Endothelial cell of umbilical vein (primary cell): ENCODE measurements around the gene UBL3.

Source experiments
- EZH2 ChIP-seq: IDR thresholded peaks from 2 replicates; pipeline ENCODE4 v1.6.1; 2012; ENCODE audit warnings: borderline replicate concordance, low read depth, mild to moderate bottlenecking, moderate library complexity, low read length, inconsistent platforms; ENCODE audit not compliant: severe bottlenecking
- POLR2A ChIP-seq: IDR thresholded peaks from 2 replicates; pipeline ENCODE4 v1.6.1; 2012; ENCODE audit warnings: low read depth, mild to moderate bottlenecking, control low read depth, low read length
- POLR2AphosphoS5 ChIP-seq: IDR thresholded peaks from 2 replicates; pipeline ENCODE4 v1.6.1; 2012; ENCODE audit warnings: low read depth, mild to moderate bottlenecking, control low read depth, low read length, moderate library complexity; ENCODE audit not compliant: insufficient read depth
- TF ChIP-seq, protein P1 (sequence below), 2 donors: IDR thresholded peaks; 1 replicate in 1 of 2; 2 replicates in 1 of 2; pipeline ENCODE4 v1.5.1; 2011; ENCODE audit warnings: low read length in 2 of 2, mild to moderate bottlenecking in 2 of 2, moderate library complexity in 2 of 2, control low read depth in 1 of 2, inconsistent platforms in 1 of 2, low read depth in 1 of 2; ENCODE audit not compliant: insufficient read depth in 1 of 2; ENCODE audit errors: extremely low read depth in 1 of 2
- TF ChIP-seq, protein P2 (sequence below): IDR thresholded peaks from 2 replicates; pipeline ENCODE4 v1.6.1; 2011; ENCODE audit not compliant: insufficient read depth, insufficient read length

DNA sequence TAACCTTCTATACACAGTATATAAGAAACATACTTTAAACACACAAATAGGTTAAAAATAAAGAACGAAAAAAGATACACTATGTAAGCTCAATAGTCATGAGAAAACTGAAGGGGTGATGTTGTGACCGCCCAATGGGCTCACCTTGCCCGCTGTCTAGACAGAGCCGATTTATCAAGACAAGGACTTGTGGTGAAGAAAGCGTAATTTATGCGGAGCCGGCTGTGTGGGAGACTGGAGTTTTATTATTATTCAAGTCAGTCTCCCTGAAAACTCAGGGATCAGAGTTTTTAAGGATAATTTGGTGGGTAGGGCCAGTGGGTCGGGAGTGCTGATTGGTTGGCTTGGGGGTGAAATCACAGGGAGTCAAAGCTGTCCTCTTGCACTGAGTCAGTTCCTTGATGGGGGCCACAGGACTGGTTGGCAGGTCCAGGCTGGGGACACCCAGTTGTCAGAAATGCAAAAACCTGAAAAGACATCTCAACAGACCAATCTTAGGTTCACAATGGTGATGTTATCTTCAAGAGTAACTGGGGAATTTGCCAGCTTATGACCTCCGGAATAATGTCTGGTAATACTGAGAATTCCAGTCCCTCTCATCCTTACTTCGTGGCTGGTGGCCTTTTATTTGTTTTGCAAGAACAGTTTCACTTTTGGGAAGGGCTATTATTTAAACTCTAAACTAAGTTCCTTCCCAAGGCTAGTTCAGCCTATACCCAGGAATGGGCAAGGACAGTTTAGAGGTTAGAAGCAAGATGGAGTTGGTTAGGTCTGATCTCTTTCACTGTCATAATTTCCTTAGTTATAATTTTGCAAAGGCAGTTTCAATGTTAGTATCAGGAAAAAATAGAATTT, 96.6 kb downstream of the UBL3 start:
- TF ChIP-seq, protein P1, sequence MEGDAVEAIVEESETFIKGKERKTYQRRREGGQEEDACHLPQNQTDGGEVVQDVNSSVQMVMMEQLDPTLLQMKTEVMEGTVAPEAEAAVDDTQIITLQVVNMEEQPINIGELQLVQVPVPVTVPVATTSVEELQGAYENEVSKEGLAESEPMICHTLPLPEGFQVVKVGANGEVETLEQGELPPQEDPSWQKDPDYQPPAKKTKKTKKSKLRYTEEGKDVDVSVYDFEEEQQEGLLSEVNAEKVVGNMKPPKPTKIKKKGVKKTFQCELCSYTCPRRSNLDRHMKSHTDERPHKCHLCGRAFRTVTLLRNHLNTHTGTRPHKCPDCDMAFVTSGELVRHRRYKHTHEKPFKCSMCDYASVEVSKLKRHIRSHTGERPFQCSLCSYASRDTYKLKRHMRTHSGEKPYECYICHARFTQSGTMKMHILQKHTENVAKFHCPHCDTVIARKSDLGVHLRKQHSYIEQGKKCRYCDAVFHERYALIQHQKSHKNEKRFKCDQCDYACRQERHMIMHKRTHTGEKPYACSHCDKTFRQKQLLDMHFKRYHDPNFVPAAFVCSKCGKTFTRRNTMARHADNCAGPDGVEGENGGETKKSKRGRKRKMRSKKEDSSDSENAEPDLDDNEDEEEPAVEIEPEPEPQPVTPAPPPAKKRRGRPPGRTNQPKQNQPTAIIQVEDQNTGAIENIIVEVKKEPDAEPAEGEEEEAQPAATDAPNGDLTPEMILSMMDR (IDR thresholded peaks at IDR 0.05; ENCODE audit: extremely low read depth in 1 of 2, insufficient read depth in 1 of 2, low read depth in 1 of 2, low read length in 2 of 2), result no peak
- TF ChIP-seq EZH2 (no peak), POLR2A (no peak), POLR2AphosphoS5 (no peak)
- TF ChIP-seq, protein P2, sequence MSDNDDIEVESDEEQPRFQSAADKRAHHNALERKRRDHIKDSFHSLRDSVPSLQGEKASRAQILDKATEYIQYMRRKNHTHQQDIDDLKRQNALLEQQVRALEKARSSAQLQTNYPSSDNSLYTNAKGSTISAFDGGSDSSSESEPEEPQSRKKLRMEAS, result no peak
